ENCODE data around the gene LRRC59.
"Not testable (repeated sequence)": the region's sequence is repeated elsewhere in the genome, so short reads cannot be mapped to it uniquely, and the experiment has no call there.

Gene LRRC59

DNA sequence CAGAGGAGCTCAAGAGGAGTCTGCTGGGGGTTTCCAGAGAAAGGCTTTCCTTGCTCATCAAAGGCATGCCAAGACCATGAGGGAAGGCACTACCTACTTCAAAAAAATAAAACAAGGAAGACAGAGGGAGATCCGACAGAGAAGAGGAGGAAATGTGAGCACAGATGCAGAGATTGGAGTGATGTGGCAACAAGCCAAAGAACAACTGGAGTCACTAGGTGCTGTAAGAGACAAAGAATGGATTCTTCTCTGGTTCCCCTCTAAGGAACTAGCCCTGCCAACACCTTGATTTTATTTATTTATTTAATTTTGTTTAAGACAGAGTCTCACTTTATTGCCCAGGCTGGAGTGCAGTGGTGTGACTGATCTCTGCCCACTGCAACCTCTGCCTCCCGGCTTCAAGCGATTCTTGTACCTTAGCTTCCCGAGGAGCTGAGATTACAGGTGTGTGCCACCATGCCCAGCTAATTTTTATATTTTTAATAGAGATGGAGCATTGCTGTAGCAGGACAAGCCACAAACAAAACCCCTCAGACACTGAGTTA, 14.9 kb upstream of the LRRC59 start:
- TF ChIP-seq, protein P1, sequence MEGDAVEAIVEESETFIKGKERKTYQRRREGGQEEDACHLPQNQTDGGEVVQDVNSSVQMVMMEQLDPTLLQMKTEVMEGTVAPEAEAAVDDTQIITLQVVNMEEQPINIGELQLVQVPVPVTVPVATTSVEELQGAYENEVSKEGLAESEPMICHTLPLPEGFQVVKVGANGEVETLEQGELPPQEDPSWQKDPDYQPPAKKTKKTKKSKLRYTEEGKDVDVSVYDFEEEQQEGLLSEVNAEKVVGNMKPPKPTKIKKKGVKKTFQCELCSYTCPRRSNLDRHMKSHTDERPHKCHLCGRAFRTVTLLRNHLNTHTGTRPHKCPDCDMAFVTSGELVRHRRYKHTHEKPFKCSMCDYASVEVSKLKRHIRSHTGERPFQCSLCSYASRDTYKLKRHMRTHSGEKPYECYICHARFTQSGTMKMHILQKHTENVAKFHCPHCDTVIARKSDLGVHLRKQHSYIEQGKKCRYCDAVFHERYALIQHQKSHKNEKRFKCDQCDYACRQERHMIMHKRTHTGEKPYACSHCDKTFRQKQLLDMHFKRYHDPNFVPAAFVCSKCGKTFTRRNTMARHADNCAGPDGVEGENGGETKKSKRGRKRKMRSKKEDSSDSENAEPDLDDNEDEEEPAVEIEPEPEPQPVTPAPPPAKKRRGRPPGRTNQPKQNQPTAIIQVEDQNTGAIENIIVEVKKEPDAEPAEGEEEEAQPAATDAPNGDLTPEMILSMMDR (IDR thresholded peaks at IDR 0.05; ENCODE audit: low read length, missing control alignments) = no peak
- H3K4me3 ChIP-seq (replicated peaks; ENCODE audit: low read depth, low read length) = no peak overlapping the region
- DNase-seq (ENCODE audit: low read depth) = no peak

DNA sequence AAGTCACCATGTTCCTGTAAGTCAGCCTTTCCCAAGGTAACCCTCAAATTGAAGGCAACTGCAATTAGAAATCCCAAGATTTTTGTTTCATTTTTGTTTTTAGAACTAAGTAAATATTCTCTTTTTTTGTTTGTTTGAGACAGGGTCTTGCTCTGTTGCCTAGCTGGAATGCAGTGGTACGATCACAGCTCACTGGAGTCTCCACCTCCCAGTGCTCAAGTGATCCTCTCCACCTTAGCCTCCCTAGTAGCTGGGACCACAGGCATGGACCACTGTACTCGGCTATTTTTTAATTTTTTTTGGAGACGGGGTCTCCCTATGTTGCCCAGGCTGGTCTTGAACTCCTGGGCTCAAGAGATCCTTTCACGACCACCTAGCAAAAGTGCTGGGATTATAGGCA, 10.6 kb upstream of the LRRC59 start:
- no peak for DNase-seq (ENCODE audit: low read depth)
- H3K4me3 ChIP-seq (replicated peaks; ENCODE audit: low read depth, low read length) = no peak overlapping the region
- TF ChIP-seq, protein P1 (IDR thresholded peaks at IDR 0.05; ENCODE audit: low read length, missing control alignments) = no peak

DNA sequence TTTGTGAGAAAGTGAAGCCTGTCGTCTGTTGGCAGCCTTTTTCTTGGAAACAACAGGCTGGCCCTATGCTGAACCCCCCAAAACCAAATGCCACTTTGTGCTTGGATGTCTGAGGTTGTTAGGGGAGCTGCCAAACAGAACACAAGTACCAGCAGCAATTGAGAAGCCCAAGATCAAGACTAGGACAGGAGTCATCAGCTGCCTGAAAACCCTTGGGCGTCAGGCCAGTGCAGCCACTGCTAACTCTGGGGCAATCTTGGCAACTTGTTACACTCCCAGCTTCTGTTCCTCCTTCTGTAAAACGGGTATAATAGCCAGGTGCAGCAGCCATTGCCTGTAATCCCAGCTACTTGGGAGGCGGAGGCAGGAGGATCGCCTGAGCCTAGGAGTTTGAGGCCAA, 9.3 kb upstream of the LRRC59 start:
- DNase-seq (ENCODE audit: low read depth) = no peak
- no peak overlapping the region for H3K4me3 ChIP-seq (replicated peaks; ENCODE audit: low read depth, low read length)
- TF ChIP-seq, protein P1 (IDR thresholded peaks at IDR 0.05; ENCODE audit: low read length, missing control alignments) = no peak

DNA sequence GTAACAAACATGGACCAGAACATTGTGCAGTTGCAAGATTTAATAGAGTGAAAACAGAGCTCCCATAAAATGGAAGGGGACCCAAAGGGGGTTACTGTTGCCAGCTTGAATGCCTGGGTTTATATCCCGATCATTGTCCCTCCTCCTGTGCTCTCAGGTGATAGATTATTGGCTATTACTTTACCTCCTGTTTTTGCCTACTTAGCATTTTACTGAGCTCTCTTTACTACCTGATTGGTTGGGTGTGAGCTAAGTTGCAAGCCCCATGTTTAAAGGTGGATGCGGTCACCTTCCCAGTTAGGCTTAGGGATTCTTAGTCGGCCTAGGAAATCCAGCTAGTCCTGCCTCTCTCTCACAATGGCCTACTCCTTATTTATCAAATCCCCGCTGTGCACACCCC, 8.0 kb upstream of the LRRC59 start:
- not testable (repeated sequence) for H3K4me3 ChIP-seq (replicated peaks; ENCODE audit: low read depth, low read length); DNase-seq (ENCODE audit: low read depth)

DNA sequence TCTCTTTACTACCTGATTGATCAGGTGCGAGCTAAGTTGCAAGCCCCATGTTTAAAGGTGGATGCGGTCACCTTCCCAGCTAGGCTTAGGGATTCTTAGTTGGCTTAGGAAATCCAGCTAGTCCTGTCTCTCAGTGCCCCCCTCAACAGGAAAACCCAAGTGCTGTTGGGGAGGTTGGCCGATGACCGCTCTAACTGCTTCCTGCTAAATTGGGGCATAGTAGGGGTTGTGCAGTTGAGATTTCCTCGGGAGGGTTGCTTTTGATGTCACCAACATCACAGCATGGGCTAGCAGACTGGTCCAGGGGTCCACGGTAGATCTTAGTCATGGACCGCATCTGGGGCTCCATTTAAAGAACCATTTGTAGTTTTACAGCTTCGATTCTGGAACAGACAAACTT, 2.3 kb upstream of the LRRC59 start:
- not testable (repeated sequence) for DNase-seq (ENCODE audit: low read depth)

DNA sequence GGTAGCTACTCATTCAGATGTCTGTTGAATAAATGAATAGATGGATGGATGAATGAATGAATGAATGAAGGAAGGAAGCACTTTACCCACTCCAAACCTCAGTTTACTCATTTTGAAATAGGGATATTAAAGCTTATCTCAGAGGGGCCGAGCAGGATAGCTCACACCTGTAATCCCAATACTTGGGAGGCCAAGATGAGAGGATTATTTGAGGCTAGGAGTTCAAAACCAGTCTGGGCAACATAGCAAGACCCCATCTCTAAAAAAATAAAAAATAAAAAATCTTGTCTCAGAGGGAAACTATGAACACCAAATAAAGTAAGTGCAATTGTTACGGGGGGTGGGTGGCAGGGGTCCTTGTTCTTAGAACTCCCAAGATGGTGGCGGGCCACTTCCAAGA, 1.3 kb upstream of the LRRC59 start:
- DNase-seq (ENCODE audit: low read depth); H3K4me3 ChIP-seq (replicated peaks; ENCODE audit: low read depth, low read length): not testable (repeated sequence)

More for the DNA sequence above, 2.3 kb upstream of the LRRC59 start:
- not testable (repeated sequence) for H3K4me3 ChIP-seq (replicated peaks; ENCODE audit: low read depth, low read length)

DNA sequence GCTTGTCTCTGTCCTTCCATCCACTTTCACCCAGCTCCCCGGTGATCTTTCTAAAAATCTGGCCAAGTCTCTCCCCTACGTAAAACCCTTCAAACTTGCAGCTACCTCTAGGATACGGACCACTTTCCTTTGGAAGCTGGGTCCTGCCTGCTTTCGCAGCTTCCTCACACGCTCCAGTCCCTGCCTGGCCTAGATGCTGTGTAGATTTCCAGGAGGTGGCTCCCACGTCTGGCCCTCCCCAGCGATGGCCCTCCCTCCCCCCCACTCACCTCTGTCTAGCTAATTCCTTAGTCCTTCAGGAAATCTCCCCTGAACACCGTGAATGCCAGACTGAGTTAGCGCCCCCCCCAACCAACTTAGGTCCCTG, 579 bp upstream of the LRRC59 start:
- H3K4me3 ChIP-seq (replicated peaks; ENCODE audit: low read depth, low read length) = peak overlapping the region; percentile 99
- no peak for DNase-seq (ENCODE audit: low read depth)
- TF ChIP-seq, protein P1 (IDR thresholded peaks at IDR 0.05; ENCODE audit: low read length, missing control alignments) = no peak

DNA sequence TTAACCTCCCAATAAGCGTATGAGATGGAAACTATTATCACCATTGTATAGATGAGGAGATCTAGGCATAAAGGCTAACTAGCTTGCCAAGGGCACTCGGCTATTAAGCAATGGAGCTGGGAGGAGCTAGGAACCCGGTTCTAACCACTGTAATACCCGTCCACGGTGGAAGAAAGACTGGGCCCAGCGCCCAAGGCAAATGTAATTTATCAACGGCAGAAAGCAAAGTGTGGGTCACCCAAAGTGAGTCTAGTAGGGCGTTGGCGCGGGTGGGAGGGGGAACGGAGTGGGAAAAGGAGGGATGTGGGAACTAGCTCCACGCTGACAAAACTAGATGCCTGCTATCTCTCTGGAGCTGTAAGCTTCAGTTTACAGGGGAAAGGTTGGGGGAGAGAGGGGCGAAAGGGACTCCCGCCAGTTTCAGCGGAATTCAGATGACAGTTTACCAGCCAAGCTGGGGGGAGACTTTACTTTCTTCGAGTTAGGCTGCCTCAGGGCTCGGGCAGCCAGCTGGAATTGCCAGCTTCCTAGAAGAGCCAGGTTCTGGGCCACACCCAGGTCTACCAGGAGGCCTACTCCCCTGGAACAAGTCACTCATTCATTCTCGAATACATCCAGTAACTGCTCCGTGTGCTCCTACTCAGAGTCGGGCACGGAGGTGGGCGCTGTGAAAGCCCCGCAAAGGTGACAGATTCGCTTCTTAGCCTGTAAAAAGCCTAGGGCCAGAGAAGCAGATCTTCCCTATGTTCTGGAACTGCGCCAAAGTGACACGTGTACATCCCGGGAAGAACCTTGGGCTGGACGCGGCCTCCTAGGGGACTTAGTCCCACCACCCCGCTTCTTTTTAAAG, 837 bp downstream of the LRRC59 start:
- TF ChIP-seq, protein P1 (IDR thresholded peaks at IDR 0.05; ENCODE audit: low read length, missing control alignments) = no peak
- H3K4me3 ChIP-seq (replicated peaks; ENCODE audit: low read depth, low read length) = peak overlapping the region; percentile 99
- DNase-seq (ENCODE audit: low read depth) = peak; percentile 75

Data from fibroblast of pulmonary artery (primary cell).